ENCODE measurements around the gene PTGS2.

GRCh38 chr1:186710696-186711095 is 30.5 kb upstream of the PTGS2 start:
- TF ChIP-seq KDM5A (IDR thresholded peaks at IDR 0.05; ENCODE audit: low read length) (no peak), CTCF (IDR thresholded peaks at IDR 0.05; ENCODE audit: control extremely low read depth in 1 of 3, insufficient read depth in 1 of 3, low read depth in 1 of 3, low read length in 3 of 3) (no peak), EP300 (IDR thresholded peaks at IDR 0.05; ENCODE audit: borderline replicate concordance in 1 of 2, low read depth in 2 of 2, low read length in 2 of 2) (no peak), TAF1 (IDR thresholded peaks at IDR 0.05; ENCODE audit: low read depth, low read length) (no peak), SRF (IDR thresholded peaks at IDR 0.05; ENCODE audit: low read depth, low read length) (no peak), POLR2A (IDR thresholded peaks at IDR 0.05; ENCODE audit: control extremely low read depth in 1 of 2, low read depth in 2 of 2, low read length in 2 of 2) (no peak), EZH2 (IDR thresholded peaks at IDR 0.05; ENCODE audit: low read depth, low read length, severe bottlenecking) (no peak)
